T-helper 22 cell (primary cell): Measurements from ENCODE around the gene MXRA8.

Experiments used
- DNase-seq: peaks from one replicate; pipeline ENCODE4 v3.0.0-alpha.2; 2020; ENCODE audit warnings: low read depth

MXRA8 gene

DNA sequence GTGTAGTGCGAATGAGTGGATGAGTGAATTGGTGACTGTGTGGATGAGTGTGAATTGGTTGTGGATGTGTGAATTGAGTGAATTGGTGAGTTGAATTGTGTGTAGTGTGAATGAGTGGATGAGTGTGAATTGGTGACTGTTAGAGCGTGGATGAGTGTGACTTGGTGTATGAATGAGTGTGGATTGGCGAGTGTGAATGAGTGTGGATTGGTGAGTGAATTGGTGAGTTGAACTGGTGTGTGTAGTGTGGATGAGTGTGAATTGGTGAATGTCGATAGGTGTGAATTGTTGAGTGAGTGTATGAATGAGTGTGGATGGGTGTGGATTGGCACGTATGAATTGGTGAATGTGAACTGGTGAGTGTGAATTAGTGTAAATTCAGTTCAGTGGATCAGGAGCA, 9.0 kb upstream of the MXRA8 start:
- DNase-seq = no peak

DNA sequence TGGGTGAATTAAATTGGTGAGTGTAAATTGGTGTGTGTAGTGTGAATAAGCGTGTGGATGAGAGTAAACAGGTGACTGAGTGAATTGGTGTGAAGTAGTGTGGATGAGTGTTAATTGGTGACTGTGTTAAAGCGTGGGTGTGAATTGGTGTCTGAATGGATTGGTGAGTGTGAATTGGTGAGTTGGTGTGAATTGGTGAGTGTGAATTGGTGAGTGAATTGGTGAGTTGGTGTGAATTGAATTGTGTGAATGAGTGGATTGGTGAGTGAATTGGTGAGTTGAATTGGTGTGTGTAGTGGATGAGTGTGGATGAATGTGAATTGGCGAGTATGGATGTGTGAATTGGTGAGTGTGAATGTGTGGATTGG, 8.3 kb upstream of the MXRA8 start:
- DNase-seq = no peak

DNA sequence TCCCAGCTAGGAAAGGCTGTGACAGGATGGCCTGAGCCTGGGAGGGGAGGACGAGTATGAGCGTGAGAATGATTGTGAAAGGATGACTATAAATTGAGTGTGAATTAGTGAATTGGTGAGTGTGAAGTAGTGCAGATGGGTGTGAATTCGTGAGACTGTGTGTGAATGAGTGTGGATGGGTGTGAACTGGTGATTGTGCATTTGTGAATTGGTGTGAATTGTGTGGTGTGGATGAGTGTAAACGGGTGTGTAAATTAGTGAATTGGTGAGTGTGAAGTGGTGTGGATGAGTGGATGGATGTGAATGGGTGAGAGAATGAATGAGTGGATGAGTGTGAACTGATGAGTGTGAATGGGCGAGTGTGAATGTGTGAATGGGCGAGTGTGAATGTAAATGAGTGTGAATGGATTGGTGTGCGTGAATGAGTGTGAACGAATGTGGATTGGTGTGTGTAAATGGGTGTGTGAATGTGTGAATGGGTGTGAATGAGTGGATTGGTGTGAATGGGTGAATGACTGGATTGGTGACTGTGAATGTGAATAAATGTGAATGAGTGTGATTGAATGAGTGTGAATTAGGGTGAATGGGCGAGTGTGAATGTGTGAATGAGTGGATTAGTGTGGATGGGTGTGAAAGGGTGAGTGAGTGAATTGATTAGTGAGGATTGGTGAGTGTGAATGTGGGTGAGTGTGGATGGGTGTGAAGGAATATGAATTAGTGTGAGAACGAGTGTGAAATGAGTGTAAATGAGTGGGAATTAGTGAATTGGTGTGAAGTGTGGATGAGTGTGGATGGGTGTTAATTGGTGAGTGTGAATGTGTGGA, 7.7 kb upstream of the MXRA8 start:
- DNase-seq = no peak

DNA sequence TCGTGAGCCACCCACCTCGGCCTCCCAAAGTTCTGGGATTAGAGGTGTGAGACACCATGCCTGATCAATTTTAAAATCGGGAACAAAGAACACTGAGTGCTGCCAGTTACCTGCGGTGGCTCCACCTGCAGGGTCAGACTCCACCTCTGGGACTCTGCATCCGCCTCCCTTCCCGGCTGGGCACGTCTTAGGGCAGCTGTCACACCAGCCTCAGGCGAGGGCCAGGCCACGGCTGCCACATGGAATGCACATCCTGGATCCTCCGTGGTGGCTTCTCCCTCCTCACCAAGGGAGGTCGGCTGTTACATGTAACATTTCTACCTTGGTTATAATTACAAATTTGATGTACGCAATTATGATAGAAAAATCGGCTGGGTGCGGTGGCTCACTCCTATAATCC, 5.9 kb upstream of the MXRA8 start:
- no peak for DNase-seq

DNA sequence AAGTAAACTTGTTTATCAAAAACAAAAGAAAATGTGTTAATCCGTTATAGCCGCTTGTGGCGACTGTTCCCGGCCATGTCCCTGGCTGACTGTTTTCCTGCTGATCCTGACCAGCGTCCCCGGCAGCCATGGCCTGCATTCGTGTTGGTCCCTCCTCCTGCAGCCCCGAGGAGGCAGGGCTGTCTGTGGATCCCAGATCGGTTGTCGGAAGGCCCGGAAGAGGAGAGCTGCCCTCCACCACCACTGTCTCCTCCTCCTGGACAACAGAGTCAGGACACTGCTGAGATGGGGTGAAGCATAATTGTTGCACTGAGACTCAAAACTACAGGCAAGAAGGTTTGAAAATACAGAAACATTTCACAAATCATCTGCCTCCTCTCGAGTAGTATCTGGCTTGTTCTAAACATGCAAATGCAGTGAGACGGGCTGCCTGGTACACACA, 3.6 kb upstream of the MXRA8 start:
- DNase-seq = no peak

DNA sequence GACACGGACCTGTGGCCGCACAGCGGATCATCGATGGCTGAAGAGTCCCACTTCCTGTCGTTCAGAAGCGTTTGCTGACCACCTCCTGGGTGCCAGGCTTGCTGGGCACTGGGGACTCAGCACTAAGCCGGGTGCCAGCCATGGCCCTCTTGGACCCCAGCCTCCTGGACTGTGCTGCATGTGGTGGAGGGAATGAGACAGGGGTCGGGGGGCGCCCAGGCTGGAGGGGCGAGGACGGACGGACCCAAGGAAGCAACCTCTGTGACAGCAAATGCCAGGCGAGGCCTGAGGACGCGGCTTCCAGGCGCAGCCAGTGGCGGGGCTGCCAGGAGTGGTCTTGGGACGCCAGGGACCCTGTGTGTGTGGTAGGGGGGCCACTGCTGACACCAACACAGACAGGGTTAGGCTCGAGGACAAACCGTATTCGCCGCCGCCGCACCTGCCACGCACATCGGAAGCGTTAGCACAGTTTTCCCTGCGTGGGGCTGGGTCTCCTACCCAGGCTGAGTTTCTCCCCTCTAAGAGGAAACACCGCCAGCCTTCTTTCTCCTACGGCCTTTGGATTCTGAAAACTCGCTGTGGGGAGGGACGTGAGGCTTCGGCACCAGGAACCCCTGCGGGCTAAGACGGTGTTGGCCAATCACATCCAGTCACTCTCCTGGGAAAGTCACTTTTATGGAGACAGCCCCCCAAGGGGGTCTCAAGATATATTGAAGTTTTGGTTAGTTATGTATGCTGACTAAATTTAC, 3.1 kb upstream of the MXRA8 start:
- DNase-seq = no peak

DNA sequence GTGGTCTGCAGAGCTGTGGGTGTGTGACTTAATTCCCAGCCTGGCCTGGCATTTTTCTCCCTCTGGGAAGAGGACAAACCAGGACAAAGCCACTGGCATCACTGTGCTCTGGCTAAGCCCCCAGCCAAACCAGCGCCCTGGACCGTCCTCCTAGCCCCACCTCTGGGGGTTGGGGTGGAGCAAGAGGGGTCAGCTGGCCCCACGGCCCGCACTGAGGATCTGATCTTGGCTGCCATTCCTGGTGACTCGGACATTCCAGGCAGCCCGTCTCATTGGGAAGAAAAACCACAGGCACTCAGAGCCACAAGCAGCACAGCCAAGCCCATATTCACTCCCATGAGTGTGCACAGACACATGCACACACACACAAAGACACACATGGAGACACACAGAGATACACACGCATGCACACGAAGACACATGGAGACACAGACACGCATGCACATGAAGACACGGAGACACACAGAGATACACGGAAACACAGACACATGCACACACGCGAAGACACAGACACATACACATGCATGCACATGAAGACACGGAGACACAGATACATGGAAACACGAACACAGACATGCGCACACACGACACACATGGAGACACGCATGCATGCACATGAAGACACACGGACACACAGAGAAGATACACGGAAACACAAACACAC, 2.3 kb upstream of the MXRA8 start:
- no peak for DNase-seq

DNA sequence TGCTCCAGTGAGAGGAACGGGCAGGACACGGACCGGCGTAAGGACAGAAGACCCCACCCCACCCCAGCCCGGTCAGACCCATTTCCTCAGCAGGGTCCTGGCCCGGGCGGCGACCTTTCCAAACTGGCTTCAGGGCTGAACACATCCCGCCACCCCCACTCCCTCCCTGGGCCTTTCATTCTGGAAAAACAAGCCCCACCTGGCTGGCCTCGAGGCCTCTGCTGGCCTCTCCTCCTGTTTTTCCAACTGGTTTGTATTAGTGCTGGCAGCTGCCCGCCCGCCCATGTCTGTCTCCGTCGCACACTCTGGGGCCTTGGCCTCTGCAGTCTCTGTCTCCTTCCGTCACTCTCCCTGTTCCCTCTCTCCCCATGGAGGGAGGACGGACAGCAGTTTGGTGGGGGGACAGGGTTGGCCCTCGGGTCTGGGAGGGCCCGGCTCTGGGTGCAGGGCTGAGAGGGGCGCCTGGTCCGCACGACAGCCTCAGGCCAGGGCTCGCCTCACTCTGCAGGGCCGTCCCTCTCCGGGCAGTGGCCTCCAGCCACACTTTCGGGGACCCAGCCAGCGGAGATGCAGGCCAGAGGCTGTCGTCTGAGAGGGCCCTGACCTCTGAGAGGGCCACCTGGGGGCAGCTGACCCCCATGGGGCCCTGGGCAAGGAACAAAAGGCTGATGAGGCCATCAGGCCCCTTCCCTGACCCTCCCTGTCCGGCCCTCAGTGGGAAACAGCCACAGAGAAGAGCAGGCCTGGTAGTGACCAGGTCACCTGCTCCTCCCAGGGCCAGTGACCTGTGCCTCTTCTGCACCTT, 1.5 kb upstream of the MXRA8 start:
- DNase-seq = no peak

DNA sequence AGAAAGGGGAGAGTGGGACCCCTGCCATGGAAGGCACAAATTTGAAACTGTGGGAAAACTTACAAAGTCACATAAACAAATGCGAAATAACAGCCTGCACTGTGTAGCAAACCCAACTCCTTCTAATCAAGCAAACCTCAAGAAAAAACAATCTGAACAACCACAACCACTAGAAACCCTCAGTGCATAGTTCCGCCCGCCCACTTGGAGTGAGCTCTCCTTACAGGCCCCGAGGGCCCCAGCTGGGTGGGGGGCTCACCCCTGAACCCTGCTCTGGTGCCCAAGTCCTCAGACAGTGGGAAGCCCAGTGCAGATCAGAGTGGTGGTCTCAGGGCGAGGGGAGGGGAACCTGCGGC, 931 bp upstream of the MXRA8 start:
- no peak for DNase-seq

DNA sequence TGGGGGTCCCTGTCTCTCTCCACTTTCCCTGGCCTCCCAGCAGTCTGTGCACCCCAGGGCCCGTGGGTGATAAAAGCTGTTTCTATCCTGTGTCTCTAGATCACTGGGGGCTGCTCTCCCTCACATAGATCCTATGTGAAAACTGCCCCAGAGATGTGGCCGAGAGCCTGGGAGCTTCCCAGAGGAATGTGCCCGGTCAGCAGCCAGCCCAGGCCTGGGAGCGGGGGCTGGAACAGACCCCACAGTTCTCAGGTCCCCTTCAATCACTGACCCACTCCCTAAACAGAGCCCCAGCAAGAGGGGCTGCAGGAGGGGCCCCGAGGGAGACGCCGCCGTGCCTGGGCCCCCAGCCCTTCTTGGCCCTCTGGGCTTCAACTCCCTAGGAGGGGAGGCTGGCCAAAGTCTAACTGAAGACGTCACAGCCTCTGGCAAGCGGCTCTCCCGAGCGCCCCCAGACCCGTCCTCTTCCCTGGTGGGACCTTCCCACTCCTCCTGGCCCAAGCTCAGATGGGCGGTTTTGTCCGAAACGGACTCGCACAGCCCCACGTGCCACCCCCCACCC, 403 bp downstream of the MXRA8 start:
- no peak for DNase-seq

DNA sequence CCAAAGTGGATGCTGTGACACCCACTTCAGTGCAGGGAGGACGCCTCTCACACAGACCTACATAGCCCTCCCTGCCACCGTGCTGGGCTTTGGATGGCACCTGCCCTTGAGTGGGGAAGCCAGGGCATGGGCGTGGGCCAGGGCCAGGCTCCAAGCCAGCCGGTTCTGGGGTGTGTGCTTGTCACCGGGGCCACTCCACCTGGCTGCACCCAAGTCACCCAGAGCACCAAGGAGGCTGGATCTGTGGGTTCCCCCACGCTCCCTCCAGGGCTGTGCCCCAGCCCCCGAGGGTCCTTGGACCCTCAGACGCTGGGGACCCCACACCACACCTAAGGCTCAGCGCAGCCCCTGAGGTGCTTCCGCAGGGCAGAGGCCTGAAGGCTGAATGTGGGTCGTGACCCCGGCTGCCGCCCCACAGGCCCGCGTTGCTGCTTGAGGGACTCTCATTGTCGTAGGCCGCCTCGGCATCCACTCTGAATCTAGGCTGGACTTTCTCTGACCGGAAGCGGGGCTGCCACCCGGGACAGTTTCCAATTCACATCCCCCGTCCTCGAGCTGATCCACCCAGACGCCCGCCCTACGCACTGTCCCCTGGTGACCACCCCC, 1.5 kb downstream of the MXRA8 start:
- DNase-seq = no peak

DNA sequence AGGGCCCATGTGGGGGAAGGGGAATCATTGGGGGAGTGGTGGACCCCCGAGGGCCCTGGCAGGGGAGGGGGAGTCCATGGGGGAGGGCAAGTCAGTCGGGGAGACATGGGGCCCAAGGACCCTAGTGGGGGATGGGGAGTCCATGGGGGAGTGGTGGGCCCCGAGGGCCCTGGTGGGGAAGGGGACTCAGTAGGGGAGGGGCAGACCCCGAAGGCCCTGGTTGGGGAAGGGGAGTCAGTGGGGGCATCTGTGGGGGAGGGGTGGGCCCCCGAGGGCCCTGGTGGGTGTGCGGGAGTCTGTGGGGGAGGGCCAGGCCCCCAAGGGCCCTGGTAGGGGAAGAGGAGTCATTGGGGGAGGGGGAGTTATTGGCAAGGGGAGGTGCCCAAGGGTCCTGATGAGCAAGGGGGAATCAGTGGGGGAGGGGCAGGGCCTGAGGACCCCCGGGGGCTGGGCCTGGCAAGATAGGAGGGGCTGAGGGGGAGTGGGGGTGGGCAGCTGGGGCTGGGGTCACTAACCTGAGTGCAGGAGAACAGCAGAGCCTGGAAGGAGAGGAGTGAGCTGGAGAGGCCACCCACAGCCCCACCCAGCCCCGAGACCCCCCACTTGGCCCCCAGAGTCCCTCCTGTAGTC, 2.1 kb downstream of the MXRA8 start:
- no peak for DNase-seq

DNA sequence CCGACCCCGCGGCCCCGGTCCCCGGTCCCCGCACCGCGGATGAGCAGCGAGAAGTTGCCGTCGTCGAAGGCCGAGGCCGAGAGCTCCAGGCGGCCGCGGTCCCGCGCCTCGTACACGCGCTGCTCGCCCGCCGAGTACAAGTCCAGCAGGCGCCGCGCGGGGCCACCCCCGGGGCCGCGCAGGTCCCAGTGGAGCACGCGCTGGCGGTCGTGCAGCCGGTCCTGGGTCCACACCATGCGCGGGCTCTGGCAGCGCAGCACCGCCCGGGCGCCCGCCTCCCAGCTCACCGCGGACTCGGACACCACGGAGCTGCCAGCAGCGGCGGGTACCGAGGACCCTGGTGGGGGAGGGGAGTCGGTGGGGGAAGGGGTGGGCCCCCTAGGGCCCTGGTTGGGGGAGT, 2.9 kb downstream of the MXRA8 start:
- DNase-seq = no peak

DNA sequence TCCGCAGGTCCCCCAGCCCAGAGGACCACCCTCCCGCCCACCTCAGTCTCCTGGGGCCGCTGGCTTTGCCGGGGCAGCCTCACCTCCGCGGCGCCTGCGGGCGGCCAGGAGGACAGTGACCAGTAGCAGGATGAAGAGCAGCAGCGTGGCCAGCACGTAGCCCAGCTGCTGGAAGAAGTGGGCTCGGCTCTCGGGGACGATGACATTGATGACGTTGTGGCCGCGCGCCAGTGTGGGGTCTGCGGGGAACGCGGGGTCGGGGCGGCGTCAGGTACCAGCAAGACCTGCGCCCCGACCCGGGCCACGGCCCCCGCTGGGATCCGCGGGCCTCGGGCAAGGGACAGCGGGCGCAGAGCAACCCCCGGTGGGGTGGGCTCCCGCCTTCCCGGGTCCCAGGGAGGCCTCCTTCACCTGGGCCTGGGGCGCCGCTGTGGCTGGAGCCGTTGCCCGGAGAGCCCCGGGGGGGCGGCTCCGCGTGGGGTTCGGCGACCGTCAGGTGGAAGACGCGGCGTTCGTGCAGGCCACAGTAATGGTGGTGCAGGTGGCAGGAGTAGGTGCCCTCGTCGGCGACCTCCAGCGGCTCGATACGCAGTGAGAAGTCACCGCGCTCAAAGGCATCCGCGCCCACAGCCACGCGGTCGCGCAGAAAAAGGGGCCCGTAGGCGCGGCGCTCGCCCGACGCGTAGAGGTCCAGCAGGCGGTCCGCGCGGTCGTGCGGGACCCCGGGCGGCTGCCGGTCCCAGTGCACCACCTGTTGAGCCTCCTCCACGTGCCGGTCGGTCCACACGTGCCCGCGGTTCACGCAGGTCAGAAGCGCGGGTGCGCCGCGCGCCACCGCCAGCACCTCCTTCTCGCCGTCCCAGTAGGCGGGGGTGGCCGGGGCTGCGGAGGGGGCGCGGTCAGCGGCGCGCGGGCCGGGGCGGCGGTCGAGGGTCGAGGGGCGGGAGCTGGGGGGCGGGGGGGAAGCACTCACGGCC, 3.8 kb downstream of the MXRA8 start:
- no peak for DNase-seq

DNA sequence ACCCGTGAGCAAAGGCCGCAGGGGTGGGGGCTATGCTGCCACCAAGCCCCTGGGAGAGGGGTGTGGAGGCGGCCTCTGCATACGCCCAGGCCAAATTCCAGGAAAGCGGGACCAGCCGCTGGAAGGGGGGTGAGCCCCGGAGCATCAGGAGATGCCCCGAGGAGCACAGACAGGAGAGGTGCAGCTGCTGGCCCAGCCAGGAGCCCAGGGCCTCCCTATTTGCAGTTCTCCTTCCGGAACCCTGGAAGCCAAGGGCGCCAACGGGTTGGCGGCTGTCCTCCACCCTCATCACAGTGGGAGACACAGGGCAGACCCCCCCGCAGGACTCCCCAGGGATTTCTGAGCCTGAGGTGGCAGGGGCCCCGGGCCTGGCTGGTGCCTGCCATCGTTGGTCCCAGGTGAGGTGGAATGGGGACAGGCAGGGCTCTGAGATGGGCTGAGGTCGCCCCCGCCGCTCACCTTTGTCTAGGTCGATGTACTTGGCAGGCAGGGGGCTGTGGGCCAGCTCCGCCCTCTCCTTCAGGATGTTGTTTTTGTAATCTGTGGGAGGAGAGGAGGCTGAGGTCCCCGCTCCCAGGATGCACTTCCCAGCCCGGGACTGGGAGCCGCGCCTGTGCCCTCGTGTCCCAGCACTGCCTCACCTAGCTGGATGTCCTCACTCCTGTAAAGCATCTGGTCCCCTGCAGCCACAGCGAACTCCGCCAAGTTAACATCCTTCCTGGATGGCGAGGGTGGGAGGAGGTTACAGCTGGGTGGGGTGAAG, 4.8 kb downstream of the MXRA8 start:
- no peak for DNase-seq

DNA sequence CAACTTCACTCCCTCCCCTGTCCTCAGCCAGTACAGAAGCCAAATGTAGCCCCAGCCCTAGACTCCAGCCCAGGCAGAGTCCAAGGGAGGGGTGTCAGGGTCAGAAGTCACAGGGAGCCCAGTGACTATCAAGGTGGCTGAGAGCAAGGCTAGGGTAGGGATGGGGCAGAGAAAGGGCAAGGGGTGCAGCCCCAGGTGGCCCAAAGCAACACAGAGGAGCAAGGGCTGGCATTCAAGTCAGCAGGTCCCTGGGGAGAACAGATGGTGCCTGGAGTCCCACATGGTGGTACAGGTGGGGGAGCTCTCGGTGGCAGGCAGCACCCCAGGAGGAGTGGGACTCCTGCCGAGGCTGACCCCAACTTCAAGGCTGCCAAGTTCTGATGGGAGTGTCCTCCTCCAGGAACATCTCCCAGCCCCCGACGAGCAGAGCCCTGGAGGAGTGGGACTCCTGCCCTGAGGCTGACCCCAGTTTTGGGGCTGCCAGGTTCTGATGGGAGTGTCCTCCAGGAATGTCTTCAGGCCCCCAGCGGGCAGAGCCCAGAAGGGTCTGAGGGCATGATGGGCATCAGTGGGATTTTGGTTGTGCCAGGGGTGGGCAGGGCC, 5.5 kb downstream of the MXRA8 start:
- no peak for DNase-seq

DNA sequence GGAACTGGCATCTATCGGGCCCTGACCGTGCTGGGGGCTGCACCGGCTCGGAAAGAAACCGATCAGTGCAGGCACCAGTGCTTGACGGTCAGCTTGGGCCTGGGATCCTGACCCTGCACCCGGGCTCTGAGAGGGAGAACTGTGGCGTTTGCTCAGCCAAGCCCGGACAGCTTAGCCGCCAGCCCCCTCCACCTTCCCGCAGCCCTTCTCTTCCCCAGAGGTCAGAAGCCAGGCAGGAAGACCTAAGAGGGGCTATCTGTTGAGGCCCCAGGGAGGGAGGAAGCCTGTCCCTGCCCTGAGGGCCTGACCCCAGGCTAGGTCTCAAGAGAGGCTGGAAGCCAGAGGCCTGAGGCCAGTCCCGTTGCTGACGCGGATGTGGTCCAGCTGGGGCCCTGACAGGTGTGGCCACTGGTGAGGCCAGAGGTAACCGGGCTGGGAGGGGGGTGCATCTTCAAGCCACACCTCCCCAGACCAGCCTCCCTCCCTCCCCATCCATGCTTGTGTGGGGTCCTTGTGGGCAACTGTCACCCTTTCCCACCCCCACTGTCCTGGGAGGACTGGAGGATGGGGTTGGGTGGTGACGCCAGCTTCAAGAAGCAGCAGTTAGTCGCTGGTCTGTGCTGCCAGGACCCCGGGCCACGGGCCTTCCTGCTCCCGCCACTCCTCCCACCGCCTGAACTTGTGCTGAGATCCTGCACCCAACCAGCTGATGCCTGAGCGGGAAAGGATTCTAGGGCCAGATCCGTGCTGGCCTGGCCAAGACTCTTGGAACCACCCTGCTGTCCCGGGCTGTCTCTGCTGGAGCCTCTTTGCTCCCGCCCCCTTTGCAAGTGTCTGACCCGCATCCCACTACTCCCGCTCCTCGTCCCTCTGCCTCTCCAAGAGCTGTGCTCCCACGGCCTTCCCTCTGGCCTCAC, 6.6 kb downstream of the MXRA8 start:
- DNase-seq = no peak
